ENCODE data around the gene ZNF91.
A peak's percentile ranks its signal among the peaks of the same experiment; 100 is the strongest.
"Not testable (repeated sequence)": the region's sequence is repeated elsewhere in the genome, so short reads cannot be mapped to it uniquely, and the experiment has no call there.

Gene ZNF91

GRCh38 chr19:23382955-23383354 is 12.3 kb downstream of the ZNF91 start:
- Mint-ChIP-seq H3K4me3 (no peak overlapping the region), H3K27me3 (no peaks in the 10 kb centered on the region), H3K9me3 (peaks cover 6% of the 10 kb centered on the region), H3K27ac (no peak overlapping the region), H3K36me3 (peaks cover 68% of the 10 kb centered on the region), H3K4me1 (peaks cover 9% of the 10 kb centered on the region)
- ATAC-seq (ENCODE audit: low read depth) (no peak), DNase-seq (ENCODE audit: low spot score in 2 of 2) (no peak)

- H3K36me3 Mint-ChIP-seq, result peaks cover 62% of the 10 kb centered on the region
- peaks cover 4% of the 10 kb centered on the region for H3K4me1 Mint-ChIP-seq
- H3K27ac Mint-ChIP-seq, result no peak overlapping the region
- no peaks in the 10 kb centered on the region for H3K27me3 Mint-ChIP-seq
- no peak overlapping the region for H3K4me3 Mint-ChIP-seq
- no peak for ATAC-seq (ENCODE audit: low read depth)
- peaks cover 3% of the 10 kb centered on the region for H3K9me3 Mint-ChIP-seq
- no peak for DNase-seq (ENCODE audit: low spot score in 2 of 2)
Observed at GRCh38 chr19:23381114-23381513, 14.2 kb downstream of the ZNF91 start.

DNA sequence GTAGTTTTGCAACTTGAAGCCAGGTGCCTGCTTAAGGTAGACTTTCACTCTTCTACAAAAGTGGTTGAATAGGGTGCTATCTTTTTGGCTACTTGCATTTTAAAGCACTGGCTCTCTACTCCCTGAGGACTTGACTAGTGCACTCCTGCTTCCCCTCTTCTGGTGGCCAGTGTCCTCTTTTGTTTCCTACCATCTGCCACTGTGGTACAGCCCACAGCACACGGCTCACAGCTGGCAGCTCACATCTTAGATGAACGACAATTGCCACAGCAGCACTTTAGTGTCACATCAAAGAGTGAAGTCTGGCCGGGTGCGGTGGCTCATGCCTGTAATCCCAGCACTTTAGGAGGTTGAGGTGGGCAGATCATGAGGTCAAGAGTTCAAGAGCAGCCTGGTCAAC is 15.6 kb downstream of the ZNF91 start:
- H3K4me1 Mint-ChIP-seq; H3K27me3 Mint-ChIP-seq; H3K4me3 Mint-ChIP-seq; H3K27ac Mint-ChIP-seq; H3K9me3 Mint-ChIP-seq; DNase-seq (ENCODE audit: low spot score in 2 of 2): not testable (repeated sequence)
- peaks cover 62% of the 10 kb centered on the region for H3K36me3 Mint-ChIP-seq
- peak; percentile 78 for ATAC-seq (ENCODE audit: low read depth)

GRCh38 chr19:23378948-23379347 is 16.3 kb downstream of the ZNF91 start:
- H3K27me3 Mint-ChIP-seq, result no peaks in the 10 kb centered on the region
- peaks cover 1% of the 10 kb centered on the region for H3K9me3 Mint-ChIP-seq
- H3K36me3 Mint-ChIP-seq, result peaks cover 61% of the 10 kb centered on the region
- H3K4me3 Mint-ChIP-seq, result no peak overlapping the region
- peaks cover 3% of the 10 kb centered on the region for H3K4me1 Mint-ChIP-seq
- DNase-seq (ENCODE audit: low spot score in 2 of 2), result no peak
- no peak for ATAC-seq (ENCODE audit: low read depth)
- H3K27ac Mint-ChIP-seq, result no peak overlapping the region

DNA sequence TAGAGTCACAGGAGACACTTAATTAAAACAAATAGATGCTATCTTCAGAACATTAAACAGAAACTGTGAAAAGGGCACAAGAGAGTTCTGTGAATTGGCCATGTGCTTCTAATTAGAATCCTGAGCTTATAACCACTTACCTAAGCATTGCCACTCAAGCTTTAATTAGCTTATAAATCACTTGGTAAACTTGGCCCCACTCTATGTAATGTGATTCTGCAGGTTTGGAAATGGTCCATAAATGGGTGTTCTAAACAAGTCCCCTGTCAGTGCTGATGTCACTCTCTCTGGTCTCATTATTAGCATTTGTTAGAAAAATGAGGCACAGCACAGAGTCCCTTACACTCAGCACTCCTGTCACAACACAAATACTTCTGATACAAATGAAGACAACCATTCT is 18.0 kb downstream of the ZNF91 start:
- H3K36me3 Mint-ChIP-seq, result peaks cover 60% of the 10 kb centered on the region
- peaks cover 3% of the 10 kb centered on the region for H3K4me1 Mint-ChIP-seq
- no peak overlapping the region for H3K27ac Mint-ChIP-seq
- no peak for DNase-seq (ENCODE audit: low spot score in 2 of 2)
- no peaks in the 10 kb centered on the region for H3K27me3 Mint-ChIP-seq
- H3K9me3 Mint-ChIP-seq, result peaks cover 3% of the 10 kb centered on the region
- no peak for ATAC-seq (ENCODE audit: low read depth)
- no peak overlapping the region for H3K4me3 Mint-ChIP-seq

- H3K9me3 Mint-ChIP-seq, result peaks cover 4% of the 10 kb centered on the region
- H3K27ac Mint-ChIP-seq, result no peak overlapping the region
- H3K4me3 Mint-ChIP-seq, result no peak overlapping the region
- ATAC-seq (ENCODE audit: low read depth) (no peak), DNase-seq (ENCODE audit: low spot score in 2 of 2) (no peak)
- H3K36me3 Mint-ChIP-seq, result peaks cover 46% of the 10 kb centered on the region
- no peaks in the 10 kb centered on the region for H3K27me3 Mint-ChIP-seq
- H3K4me1 Mint-ChIP-seq, result no peaks in the 10 kb centered on the region
Observed at GRCh38 chr19:23366437-23366836, 28.8 kb downstream of the ZNF91 start.

DNA sequence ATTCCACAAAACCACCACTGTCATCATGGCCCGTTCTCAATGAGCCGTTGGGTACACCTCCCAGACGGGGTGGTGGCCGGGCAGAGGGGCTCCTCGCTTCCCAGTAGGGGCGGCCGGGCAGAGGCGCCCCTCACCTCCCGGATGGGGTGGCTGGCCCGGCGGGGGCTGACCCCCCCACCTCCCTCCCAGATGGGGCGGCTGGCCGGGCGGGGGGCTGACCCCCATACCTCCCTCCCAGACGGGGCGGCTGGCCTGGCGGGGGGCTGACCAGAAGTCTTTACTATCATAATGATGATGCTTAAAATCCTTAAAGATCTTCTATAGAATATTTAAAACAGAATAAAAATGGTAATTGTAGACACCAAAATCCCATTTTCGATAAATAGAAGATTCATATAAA is 29.2 kb downstream of the ZNF91 start:
- not testable (repeated sequence) for DNase-seq (ENCODE audit: low spot score in 2 of 2); H3K27me3 Mint-ChIP-seq; ATAC-seq (ENCODE audit: low read depth); H3K4me3 Mint-ChIP-seq; H3K27ac Mint-ChIP-seq; H3K9me3 Mint-ChIP-seq; H3K4me1 Mint-ChIP-seq
- peaks cover 43% of the 10 kb centered on the region for H3K36me3 Mint-ChIP-seq

DNA sequence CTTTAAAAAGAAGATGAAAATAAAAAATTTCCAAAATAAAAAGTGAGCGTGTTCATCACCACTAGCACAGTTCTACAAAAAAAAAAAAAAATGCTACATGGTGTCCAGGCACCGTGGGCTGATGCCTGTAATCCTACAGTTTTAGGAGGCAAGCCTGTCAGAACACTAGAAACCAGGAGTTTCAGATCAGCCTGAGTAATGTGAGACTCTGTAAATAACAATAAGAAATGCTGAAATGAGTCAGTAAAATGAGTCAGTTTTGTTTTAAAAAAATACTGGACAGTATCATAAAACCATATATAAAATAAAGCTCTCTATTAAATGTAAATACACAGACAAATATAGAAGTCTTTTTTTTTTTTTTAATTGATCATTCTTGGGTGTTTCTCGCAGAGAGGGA is 30.0 kb downstream of the ZNF91 start:
- DNase-seq (ENCODE audit: low spot score in 2 of 2), result no peak
- peaks cover 42% of the 10 kb centered on the region for H3K36me3 Mint-ChIP-seq
- H3K27ac Mint-ChIP-seq, result no peak overlapping the region
- no peaks in the 10 kb centered on the region for H3K27me3 Mint-ChIP-seq
- ATAC-seq (ENCODE audit: low read depth), result no peak
- H3K4me3 Mint-ChIP-seq, result no peak overlapping the region
- H3K4me1 Mint-ChIP-seq, result no peaks in the 10 kb centered on the region
- H3K9me3 Mint-ChIP-seq, result peaks cover 4% of the 10 kb centered on the region

GRCh38 chr19:23361843-23362242 is 33.4 kb downstream of the ZNF91 start:
- H3K4me3 Mint-ChIP-seq; DNase-seq (ENCODE audit: low spot score in 2 of 2); H3K4me1 Mint-ChIP-seq; H3K27me3 Mint-ChIP-seq; ATAC-seq (ENCODE audit: low read depth); H3K27ac Mint-ChIP-seq: not testable (repeated sequence)
- Mint-ChIP-seq H3K9me3 (peaks cover 11% of the 10 kb centered on the region), H3K36me3 (peaks cover 49% of the 10 kb centered on the region)

- peaks cover 9% of the 10 kb centered on the region for H3K4me1 Mint-ChIP-seq
- no peak overlapping the region for H3K4me3 Mint-ChIP-seq
- no peak for DNase-seq (ENCODE audit: low spot score in 2 of 2)
- H3K9me3 Mint-ChIP-seq, result peaks cover 50% of the 10 kb centered on the region
- H3K27ac Mint-ChIP-seq, result no peak overlapping the region
- H3K36me3 Mint-ChIP-seq, result peaks cover 85% of the 10 kb centered on the region
- ATAC-seq (ENCODE audit: low read depth), result no peak
- no peaks in the 10 kb centered on the region for H3K27me3 Mint-ChIP-seq
Observed at GRCh38 chr19:23351806-23352205, 43.5 kb downstream of the ZNF91 start.

GRCh38 chr19:23346696-23347095 is 48.6 kb downstream of the ZNF91 start:
- DNase-seq (ENCODE audit: low spot score in 2 of 2) (no peak), ATAC-seq (ENCODE audit: low read depth) (no peak)
- H3K9me3 Mint-ChIP-seq, result peaks cover 43% of the 10 kb centered on the region
- no peak overlapping the region for H3K27ac Mint-ChIP-seq
- peaks cover 78% of the 10 kb centered on the region for H3K36me3 Mint-ChIP-seq
- H3K27me3 Mint-ChIP-seq, result no peaks in the 10 kb centered on the region
- H3K4me3 Mint-ChIP-seq, result no peak overlapping the region
- H3K4me1 Mint-ChIP-seq, result peaks cover 8% of the 10 kb centered on the region

DNA sequence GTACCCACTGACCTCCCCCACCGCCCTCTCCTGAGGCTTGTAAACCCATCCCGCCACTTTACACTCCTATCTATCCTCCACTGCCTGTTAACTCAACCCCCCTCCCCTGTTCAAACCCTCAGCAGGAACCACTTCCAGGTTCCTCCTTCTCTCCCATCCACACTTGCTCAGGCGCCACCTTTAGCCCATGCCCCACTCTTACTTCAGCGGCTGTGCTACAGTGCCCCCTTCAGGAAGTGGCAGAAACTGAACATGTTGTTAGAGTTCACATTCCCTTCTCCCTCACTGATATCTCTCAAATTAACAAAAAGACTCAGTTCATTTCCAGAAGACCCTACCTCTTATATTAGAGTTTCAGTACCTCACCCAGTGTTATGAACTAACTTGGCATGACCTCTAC is 49.4 kb downstream of the ZNF91 start:
- no peak for ATAC-seq (ENCODE audit: low read depth)
- peaks cover 40% of the 10 kb centered on the region for H3K9me3 Mint-ChIP-seq

GRCh38 chr19:23343434-23344010 is 51.7 kb downstream of the ZNF91 start:
- peaks cover 8% of the 10 kb centered on the region for H3K4me1 Mint-ChIP-seq
- H3K27ac Mint-ChIP-seq, result no peak overlapping the region
- ATAC-seq (ENCODE audit: low read depth) (no peak), DNase-seq (ENCODE audit: low spot score in 2 of 2) (no peak)
- H3K9me3 Mint-ChIP-seq, result peaks cover 40% of the 10 kb centered on the region
- H3K4me3 Mint-ChIP-seq, result no peak overlapping the region
- H3K36me3 Mint-ChIP-seq, result peaks cover 74% of the 10 kb centered on the region
- no peaks in the 10 kb centered on the region for H3K27me3 Mint-ChIP-seq

More for the DNA sequence above, 49.4 kb downstream of the ZNF91 start:
- DNase-seq (ENCODE audit: low spot score in 2 of 2), result no peak
- Mint-ChIP-seq H3K27me3 (no peaks in the 10 kb centered on the region), H3K36me3 (peaks cover 73% of the 10 kb centered on the region), H3K4me3 (no peak overlapping the region), H3K4me1 (peaks cover 8% of the 10 kb centered on the region), H3K27ac (no peak overlapping the region)

DNA sequence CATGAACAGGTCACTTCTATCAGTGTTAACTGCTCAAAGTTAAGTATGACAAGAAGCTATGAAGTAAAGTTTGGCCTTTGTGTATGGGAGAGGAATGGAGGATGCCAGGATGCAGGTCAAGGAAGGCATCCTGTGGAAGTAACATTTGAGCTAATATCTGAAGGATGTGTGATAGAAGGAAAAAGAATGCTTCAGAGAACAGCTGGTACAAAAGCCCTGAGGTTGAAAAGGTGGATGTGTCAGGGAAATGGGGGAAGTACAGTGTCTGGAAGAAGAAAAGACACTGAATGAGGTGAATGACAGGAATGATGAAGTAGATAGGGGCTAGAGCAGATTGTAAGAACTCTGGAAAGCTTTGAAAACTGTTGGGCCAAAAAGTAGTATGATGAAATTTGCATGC is 67.1 kb downstream of the ZNF91 start:
- ATAC-seq (ENCODE audit: low read depth) (no peak), DNase-seq (ENCODE audit: low spot score in 2 of 2) (no peak)
- H3K9me3 Mint-ChIP-seq, result peaks cover 32% of the 10 kb centered on the region
- H3K27ac Mint-ChIP-seq, result no peak overlapping the region
- H3K4me1 Mint-ChIP-seq, result no peaks in the 10 kb centered on the region
- no peak overlapping the region for H3K4me3 Mint-ChIP-seq
- no peaks in the 10 kb centered on the region for H3K27me3 Mint-ChIP-seq
- H3K36me3 Mint-ChIP-seq, result peaks cover 24% of the 10 kb centered on the region

- Mint-ChIP-seq H3K27me3 (no peaks in the 10 kb centered on the region), H3K27ac (no peak overlapping the region)
- peak; percentile 32 for ATAC-seq (ENCODE audit: low read depth)
Observed at GRCh38 chr19:23321953-23322549, 73.2 kb downstream of the ZNF91 start.

More at GRCh38 chr19:23321953-23322549, 73.2 kb downstream of the ZNF91 start:
- Mint-ChIP-seq H3K4me3 (no peak overlapping the region), H3K4me1 (no peaks in the 10 kb centered on the region), H3K9me3 (peaks cover 24% of the 10 kb centered on the region), H3K36me3 (peaks cover 16% of the 10 kb centered on the region)
- no peak for DNase-seq (ENCODE audit: low spot score in 2 of 2)
